HG03460 (cell line): ENCODE measurements around the gene DLG2.

Experiments used
- ATAC-seq: cut with Tn5 transposase; IDR thresholded peaks from one replicate; pipeline ENCODE4 v1.9.1; 2021; ENCODE audit not compliant: unreplicated experiment

Gene DLG2

GRCh38 chr11:84532364-84532763 is 1094.8 kb downstream of the DLG2 start:
- ATAC-seq, result no peak

GRCh38 chr11:84526250-84526649 is 1100.9 kb downstream of the DLG2 start:
- no peak for ATAC-seq

- no peak for ATAC-seq
These were observed 1102.6 kb downstream of the DLG2 start for GRCh38 chr11:84524422-84525051.

GRCh38 chr11:84522331-84522730 is 1104.8 kb downstream of the DLG2 start:
- no peak for ATAC-seq

GRCh38 chr11:84518631-84519183 is 1108.4 kb downstream of the DLG2 start:
- no peak for ATAC-seq

GRCh38 chr11:84514436-84514835 is 1112.7 kb downstream of the DLG2 start:
- ATAC-seq, result no peak

GRCh38 chr11:84503503-84503902 is 1123.6 kb downstream of the DLG2 start:
- no peak for ATAC-seq

- no peak for ATAC-seq
These were observed 1125.4 kb downstream of the DLG2 start for GRCh38 chr11:84501750-84502149.

GRCh38 chr11:84497981-84498411 is 1129.1 kb downstream of the DLG2 start:
- ATAC-seq, result no peak

- no peak for ATAC-seq
These were observed 1130.0 kb downstream of the DLG2 start for GRCh38 chr11:84497181-84497580.

GRCh38 chr11:84496122-84496521 is 1131.0 kb downstream of the DLG2 start:
- no peak for ATAC-seq

GRCh38 chr11:84480131-84480530 is 1147.0 kb downstream of the DLG2 start:
- no peak for ATAC-seq

- no peak for ATAC-seq
These were observed 1150.6 kb downstream of the DLG2 start for GRCh38 chr11:84476581-84476980.

- ATAC-seq, result no peak
These were observed 1155.6 kb downstream of the DLG2 start for GRCh38 chr11:84471501-84471900.

- ATAC-seq, result no peak
These were observed 1158.9 kb downstream of the DLG2 start for GRCh38 chr11:84468235-84468634.

- ATAC-seq, result no peak
These were observed 1162.1 kb downstream of the DLG2 start for GRCh38 chr11:84465040-84465439.

GRCh38 chr11:84455691-84456090 is 1171.5 kb downstream of the DLG2 start:
- no peak for ATAC-seq

- no peak for ATAC-seq
These were observed 1174.9 kb downstream of the DLG2 start for GRCh38 chr11:84452211-84452610.

- no peak for ATAC-seq
These were observed 1188.6 kb downstream of the DLG2 start for GRCh38 chr11:84438565-84438964.

- ATAC-seq, result peak; percentile 91
These were observed 1189.8 kb downstream of the DLG2 start for GRCh38 chr11:84437071-84437980.

- ATAC-seq, result no peak
These were observed 1196.5 kb downstream of the DLG2 start for GRCh38 chr11:84430661-84431060.

GRCh38 chr11:84425673-84426072 is 1201.5 kb downstream of the DLG2 start:
- ATAC-seq, result no peak
